ENCODE results near the gene TLX3.

GRCh38 chr5:171310212-171310818, 1.3 kb downstream of the TLX3 start:
- TF ChIP-seq CTCF (IDR thresholded peaks at IDR 0.05; ENCODE audit: low read depth, low read length) (no peak), POLR2A (IDR thresholded peaks at IDR 0.05; ENCODE audit: extremely low read depth, insufficient read length) (no peak), MYC (IDR thresholded peaks at IDR 0.05; ENCODE audit: low read depth, low read length) (no peak)
